Ectodermal cell (in vitro differentiated cells): Measurements from ENCODE around the gene PDYN. TPM values are rescaled to one million over a fixed set of nuclear protein-coding genes. Genes with fewer than 3 reads are reported as not detected.
A peak's percentile ranks its signal among the peaks of the same experiment; 100 is the strongest.
"Not testable (repeated sequence)": the region's sequence is repeated elsewhere in the genome, so short reads cannot be mapped to it uniquely, and the experiment has no call there.

ENCODE experiments used
- H3K27ac ChIP-seq: 2 replicates; pipeline ENCODE4 v1.7.0; 2013; ENCODE audit warnings: mild to moderate bottlenecking, low read depth, low read length; ENCODE audit not compliant: insufficient read depth, poor library complexity, severe bottlenecking
- H3K27me3 ChIP-seq: 2 replicates; pipeline ENCODE4 v1.7.0; 2013; ENCODE audit warnings: mild to moderate bottlenecking, low read length; ENCODE audit not compliant: insufficient read depth, control insufficient read depth, poor library complexity, severe bottlenecking
- H3K36me3 ChIP-seq: one replicate; pipeline ENCODE4 v1.7.0; 2013; ENCODE audit warnings: low read length; ENCODE audit not compliant: control insufficient read depth, insufficient read depth
- H3K4me1 ChIP-seq: one replicate; pipeline ENCODE4 v1.7.0; 2013; ENCODE audit warnings: low read length; ENCODE audit not compliant: control insufficient read depth, insufficient read depth
- H3K4me3 ChIP-seq: 2 replicates; pipeline ENCODE4 v1.7.0; 2013; ENCODE audit warnings: low read depth, low read length, control low read depth; ENCODE audit not compliant: insufficient read depth
- H3K9me3 ChIP-seq: 2 replicates; pipeline ENCODE4 v1.7.0; 2013; ENCODE audit warnings: mild to moderate bottlenecking, low read length, moderate library complexity; ENCODE audit not compliant: control insufficient read depth
- WGBS, 2 experiments: methylation state at CpG; one replicate each; pipeline ENCODE4 v1.1.7; 2013; ENCODE audit warnings: missing lambda C conversion rate in 2 of 2; 5-methylcytosine and 5-hydroxymethylcytosine counted together
- polyA plus RNA-seq, 4 experiments: library from polyadenylated mRNA; stranded (reverse); fragments of 50-300 nt; gene quantifications; one replicate each; pipeline ENCODE4 v1.2.3, GENCODE V29; 2013

Gene PDYN
- polyA plus RNA-seq (2013, experiment 1 of 4): 2.5 TPM
- 2.1 TPM for polyA plus RNA-seq (2013, experiment 2 of 4)
- polyA plus RNA-seq (2013, experiment 3 of 4): 2.2 TPM
- 1.9 TPM for polyA plus RNA-seq (2013, experiment 4 of 4)

GRCh38 chr20:1993986-1994385 lies at the start of gene PDYN:
Gene PDYN (minus strand): TSS chr20:1994058. CDS start chr20:1983084, 10,974 bp downstream.
- H3K36me3 ChIP-seq: no peaks in the 10 kb centered on the region
- H3K27me3 ChIP-seq: no peaks in the 10 kb centered on the region
- 33 to 37% methylated on average over 9 of the region's 9 CpGs for WGBS, 2 experiments
- H3K4me1 ChIP-seq: peaks cover 16% of the 10 kb centered on the region
- H3K4me3 ChIP-seq: no peak within 1 kb of the TSS
- no peaks in the 10 kb centered on the region for H3K9me3 ChIP-seq
- no peak within 1 kb of the TSS for H3K27ac ChIP-seq

GRCh38 chr20:2042400-2042799 lies 48.5 kb upstream of the PDYN start:
- no peaks in the 10 kb centered on the region for H3K36me3 ChIP-seq
- H3K4me1 ChIP-seq: no peaks in the 10 kb centered on the region
- no peaks in the 10 kb centered on the region for H3K9me3 ChIP-seq
- 90 to 93% methylated on average over 6 of the region's 6 CpGs for WGBS, 2 experiments
- H3K4me3 ChIP-seq: no peak overlapping the region
- H3K27me3 ChIP-seq: no peaks in the 10 kb centered on the region
- H3K27ac ChIP-seq: no peak overlapping the region

- H3K4me1 ChIP-seq: no peaks in the 10 kb centered on the region
- no peaks in the 10 kb centered on the region for H3K36me3 ChIP-seq
- H3K4me3 ChIP-seq: no peak overlapping the region
- WGBS, 2 experiments: 79 to 86% methylated on average over 3 of the region's 3 CpGs
- H3K27ac ChIP-seq: no peak overlapping the region
- no peaks in the 10 kb centered on the region for H3K27me3 ChIP-seq
- H3K9me3 ChIP-seq: no peaks in the 10 kb centered on the region
Measured at GRCh38 chr20:2038161-2038560, 44.3 kb upstream of the PDYN start.

DNA sequence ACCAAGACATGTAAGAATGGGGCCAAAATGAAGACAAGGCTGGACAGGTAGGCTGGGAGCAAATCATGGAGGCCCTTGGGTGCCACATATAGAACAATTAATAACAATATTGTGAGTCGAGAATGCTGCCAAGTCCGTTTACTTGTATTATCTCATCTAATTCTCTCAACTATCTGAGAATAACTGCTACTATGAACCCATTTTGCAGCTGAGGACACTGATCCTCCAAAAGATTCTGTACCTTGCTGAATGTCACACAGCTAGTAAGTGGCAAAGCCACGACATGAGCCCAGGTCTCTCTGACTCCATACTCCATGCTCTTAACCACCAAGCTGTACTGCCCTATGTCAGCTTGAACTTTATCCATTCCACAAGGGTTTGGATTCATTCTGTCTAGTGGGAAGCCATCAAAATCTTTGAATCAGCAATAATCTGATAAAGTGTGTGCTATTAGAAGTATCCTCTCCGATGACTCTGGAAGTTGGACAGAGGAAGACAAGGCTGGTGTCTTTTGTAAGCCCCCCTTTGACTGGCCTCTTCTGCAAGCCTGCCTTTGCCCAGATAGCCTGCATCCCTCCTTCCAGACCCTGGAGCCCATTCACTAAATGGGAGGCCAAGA lies 43.5 kb upstream of the PDYN start:
- H3K4me3 ChIP-seq: no peak overlapping the region
- H3K27ac ChIP-seq: no peak overlapping the region
- no peaks in the 10 kb centered on the region for H3K9me3 ChIP-seq
- H3K27me3 ChIP-seq: no peaks in the 10 kb centered on the region
- no peaks in the 10 kb centered on the region for H3K4me1 ChIP-seq
- WGBS, 2 experiments: 89 to 94% methylated on average over 4 of the region's 4 CpGs
- no peaks in the 10 kb centered on the region for H3K36me3 ChIP-seq

DNA sequence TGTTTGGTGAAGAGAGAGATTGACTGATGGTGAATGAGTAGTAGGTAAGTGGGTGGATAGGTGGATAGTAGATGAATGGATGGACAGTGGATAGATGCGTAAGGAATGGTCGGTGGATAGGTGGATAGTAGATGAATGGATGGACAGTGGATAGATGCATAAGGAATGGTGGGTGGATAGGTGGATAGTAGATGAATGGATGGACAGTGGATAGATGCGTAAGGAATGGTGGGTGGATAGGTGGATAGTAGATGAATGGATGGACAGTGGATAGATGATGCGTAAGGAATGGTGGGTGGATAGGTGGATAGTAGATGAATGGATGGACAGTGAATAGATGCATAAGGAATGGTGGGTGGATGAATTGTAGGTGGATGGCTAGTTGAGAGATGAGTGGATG lies 42.5 kb upstream of the PDYN start:
- H3K9me3 ChIP-seq, H3K4me3 ChIP-seq, H3K4me1 ChIP-seq, H3K27me3 ChIP-seq, H3K36me3 ChIP-seq, H3K27ac ChIP-seq: not testable (repeated sequence)
- WGBS, 2 experiments: 96% methylated on average over 4 of the region's 4 CpGs

DNA sequence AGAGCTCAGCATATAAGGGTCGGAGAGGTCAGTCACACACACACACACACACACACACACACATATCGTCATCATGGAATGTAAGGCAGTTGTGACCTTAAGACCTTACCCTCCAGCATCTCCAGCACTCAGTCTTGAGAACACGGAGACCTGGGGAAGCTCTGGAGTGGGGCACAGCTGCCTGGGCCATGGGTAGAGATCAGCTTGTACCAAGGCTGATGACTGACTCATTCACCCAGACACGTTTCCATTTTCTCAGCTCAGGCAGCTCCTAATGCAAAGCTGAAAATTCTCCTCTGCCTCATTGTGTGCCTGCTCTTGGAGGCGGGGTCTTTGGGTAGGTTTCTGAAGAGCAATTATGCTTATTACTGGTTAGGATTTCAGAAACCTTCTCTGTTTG lies 38.3 kb upstream of the PDYN start:
- Histone ChIP-seq H3K4me3 (no peak overlapping the region), H3K4me1 (peaks cover 6% of the 10 kb centered on the region), H3K9me3 (no peaks in the 10 kb centered on the region), H3K27ac (peak overlapping the region; percentile 6), H3K27me3 (no peaks in the 10 kb centered on the region), H3K36me3 (no peaks in the 10 kb centered on the region)
- WGBS, 2 experiments: 60 to 64% methylated on average over 5 of the region's 5 CpGs

- Histone ChIP-seq H3K9me3 (no peaks in the 10 kb centered on the region), H3K36me3 (no peaks in the 10 kb centered on the region), H3K27ac (no peak overlapping the region), H3K4me3 (no peak overlapping the region), H3K27me3 (no peaks in the 10 kb centered on the region), H3K4me1 (no peaks in the 10 kb centered on the region)
- WGBS, 2 experiments: 94 to 98% methylated on average over 4 of the region's 4 CpGs
Measured at GRCh38 chr20:2026514-2026913, 32.7 kb upstream of the PDYN start.

DNA sequence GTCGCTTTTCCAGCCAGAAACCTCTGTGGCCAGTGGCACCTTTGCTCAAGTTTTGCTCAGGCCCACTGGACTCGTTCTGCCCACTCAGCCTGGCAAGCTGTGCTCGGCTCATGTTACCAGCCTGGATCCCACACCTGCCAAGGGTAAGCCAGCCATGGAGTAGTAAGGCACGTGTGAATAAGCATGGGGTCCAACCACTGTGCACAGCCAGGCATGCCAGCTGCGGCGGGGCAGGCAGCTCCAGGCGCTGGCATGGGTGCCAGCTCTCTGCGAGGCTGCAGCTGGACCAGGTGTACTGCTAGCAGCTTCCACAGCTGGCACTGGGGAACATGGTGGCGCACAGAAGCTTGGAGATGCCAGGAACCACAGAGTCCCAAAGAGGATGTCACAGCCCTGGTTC lies 32.1 kb upstream of the PDYN start:
- 92 to 93% methylated on average over 9 of the region's 9 CpGs for WGBS, 2 experiments
- Histone ChIP-seq H3K36me3 (no peaks in the 10 kb centered on the region), H3K4me1 (no peaks in the 10 kb centered on the region), H3K27ac (no peak overlapping the region), H3K4me3 (no peak overlapping the region), H3K9me3 (no peaks in the 10 kb centered on the region), H3K27me3 (no peaks in the 10 kb centered on the region)

- no peaks in the 10 kb centered on the region for H3K9me3 ChIP-seq
- H3K36me3 ChIP-seq: no peaks in the 10 kb centered on the region
- H3K27ac ChIP-seq: no peak overlapping the region
- H3K27me3 ChIP-seq: no peaks in the 10 kb centered on the region
- H3K4me3 ChIP-seq: no peak overlapping the region
- no peaks in the 10 kb centered on the region for H3K4me1 ChIP-seq
- 25 to 26% methylated on average over 4 of the region's 4 CpGs for WGBS, 2 experiments
Measured at GRCh38 chr20:2023151-2023550, 29.3 kb upstream of the PDYN start.

DNA sequence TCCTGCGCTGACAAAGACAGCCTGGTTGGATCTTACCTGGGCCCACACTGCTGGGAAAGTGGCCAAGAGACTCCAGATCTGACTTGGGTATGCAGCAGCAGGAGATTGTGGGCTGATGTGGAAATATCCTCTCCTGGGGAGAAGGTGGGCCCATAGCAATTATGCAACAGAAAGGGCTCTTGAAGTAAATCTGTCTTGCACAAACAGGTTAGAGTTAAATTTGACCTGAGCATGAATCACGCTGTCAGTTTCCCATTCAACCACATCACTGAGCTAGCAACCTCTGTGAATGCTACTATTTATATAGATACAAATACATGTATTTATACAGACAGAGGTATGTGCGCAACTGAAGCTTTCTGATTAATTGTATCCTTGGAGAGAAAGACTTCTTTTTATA lies 28.3 kb upstream of the PDYN start:
- Histone ChIP-seq H3K36me3 (no peaks in the 10 kb centered on the region), H3K9me3 (no peaks in the 10 kb centered on the region), H3K4me3 (no peak overlapping the region), H3K27ac (no peak overlapping the region), H3K27me3 (no peaks in the 10 kb centered on the region), H3K4me1 (no peaks in the 10 kb centered on the region)
- WGBS, 2 experiments: 92 to 96% methylated on average over 1 to 3 of the region's 3 CpGs

DNA sequence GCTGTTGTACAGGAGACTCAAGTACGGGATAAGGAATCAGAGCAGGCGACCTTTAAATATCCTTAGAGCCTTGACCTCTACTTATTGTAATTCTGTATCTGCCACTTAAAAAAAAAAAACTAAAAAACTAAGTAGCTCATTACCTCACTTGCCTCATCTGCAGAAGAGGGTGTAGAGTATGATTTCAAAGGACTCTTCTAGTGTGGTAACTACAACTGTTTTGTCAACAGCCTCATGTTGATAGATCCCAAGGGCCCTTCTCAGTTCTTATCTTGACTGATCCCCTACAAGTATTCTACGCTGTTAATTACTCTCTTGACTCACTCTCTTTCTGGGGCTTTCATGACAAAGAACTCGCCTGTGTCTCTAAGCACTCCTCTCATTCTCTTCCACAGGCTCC lies 16.7 kb upstream of the PDYN start:
- Histone ChIP-seq H3K27me3 (peaks cover 5% of the 10 kb centered on the region), H3K36me3 (no peaks in the 10 kb centered on the region), H3K4me1 (no peaks in the 10 kb centered on the region), H3K4me3 (no peak overlapping the region), H3K9me3 (no peaks in the 10 kb centered on the region), H3K27ac (no peak overlapping the region)
- WGBS, 2 experiments: 65 to 72% methylated on average over 4 of the region's 4 CpGs
